H9 (cell line): ENCODE data around the gene EXOC6. TPM values are rescaled to one million over a fixed set of nuclear protein-coding genes. Genes with fewer than 3 reads are reported as not detected.

Source experiments
- DNase-seq: peaks from one replicate; pipeline ENCODE4 v3.0.0-alpha.2; 2017
- H2AFZ ChIP-seq: one replicate; pipeline ENCODE4 v1.6.1; 2013; ENCODE audit warnings: mild to moderate bottlenecking, low read length, control low read depth, moderate library complexity
- H2AK5ac ChIP-seq: 2 replicates; pipeline ENCODE4 v1.6.1; 2013; ENCODE audit warnings: low read length, control low read depth, mixed read lengths; ENCODE audit not compliant: insufficient read length
- H2BK120ac ChIP-seq: one replicate; pipeline ENCODE4 v1.6.1; 2013; ENCODE audit warnings: low read depth, mild to moderate bottlenecking, low read length, control low read depth, inconsistent platforms; ENCODE audit not compliant: poor library complexity, severe bottlenecking
- H2BK12ac ChIP-seq: 2 replicates; pipeline ENCODE4 v1.6.1; 2013; ENCODE audit warnings: low read length, control low read depth, mixed read lengths, low read depth; ENCODE audit not compliant: insufficient read length
- H2BK15ac ChIP-seq: 2 replicates; pipeline ENCODE4 v1.6.1; 2013; ENCODE audit warnings: low read depth, low read length, control low read depth
- H2BK20ac ChIP-seq: one replicate; pipeline ENCODE4 v1.6.1; 2013; ENCODE audit warnings: low read depth, mild to moderate bottlenecking, low read length, control low read depth, inconsistent platforms; ENCODE audit not compliant: poor library complexity, severe bottlenecking
- H2BK5ac ChIP-seq: 2 replicates; pipeline ENCODE4 v1.6.1; 2013; ENCODE audit warnings: low read length, control low read depth, mixed read lengths; ENCODE audit not compliant: insufficient read length
- H3K14ac ChIP-seq: 2 replicates; pipeline ENCODE4 v1.6.1; 2013; ENCODE audit warnings: low read length, control low read depth; ENCODE audit not compliant: insufficient read depth
- H3K18ac ChIP-seq: 2 replicates; pipeline ENCODE4 v1.6.1; 2013; ENCODE audit warnings: low read depth, mild to moderate bottlenecking, mixed read lengths, low read length, control low read depth; ENCODE audit not compliant: insufficient read length
- H3K23ac ChIP-seq: 2 replicates; pipeline ENCODE4 v1.6.1; 2013; ENCODE audit warnings: low read length, control low read depth, mixed read lengths, low read depth; ENCODE audit not compliant: insufficient read length
- H3K23me2 ChIP-seq: 2 replicates; pipeline ENCODE4 v1.6.1; 2013; ENCODE audit warnings: low read depth, mild to moderate bottlenecking, mixed read lengths, low read length, control low read depth; ENCODE audit not compliant: insufficient read length, poor library complexity, severe bottlenecking
- H3K27ac ChIP-seq: 2 replicates; pipeline ENCODE4 v1.5.1; 2013; ENCODE audit warnings: low read length, control low read depth, mixed read lengths, low read depth; ENCODE audit not compliant: insufficient read length
- H3K27me3 ChIP-seq: 2 replicates; pipeline ENCODE4 v1.6.1; 2013; ENCODE audit warnings: low read length, control low read depth, inconsistent platforms; ENCODE audit not compliant: insufficient read depth
- H3K4ac ChIP-seq: 2 replicates; pipeline ENCODE4 v1.6.1; 2013; ENCODE audit warnings: low read depth, mild to moderate bottlenecking, control low read depth, inconsistent platforms, low read length, moderate library complexity
- H3K4me1 ChIP-seq: 2 replicates; pipeline ENCODE4 v1.6.1; 2013; ENCODE audit warnings: low read length, control low read depth, inconsistent platforms; ENCODE audit not compliant: insufficient read depth
- H3K4me2 ChIP-seq: 2 replicates; pipeline ENCODE4 v1.6.1; 2013; ENCODE audit warnings: low read length, control low read depth, mixed read lengths; ENCODE audit not compliant: insufficient read length, insufficient read depth
- H3K56ac ChIP-seq: 2 replicates; pipeline ENCODE4 v1.6.1; 2013; ENCODE audit warnings: low read depth, mild to moderate bottlenecking, mixed read lengths, low read length, control low read depth; ENCODE audit not compliant: insufficient read length
- H3K79me1 ChIP-seq: 2 replicates; pipeline ENCODE4 v1.6.1; 2013; ENCODE audit warnings: low read depth, mild to moderate bottlenecking, moderate library complexity, low read length, control low read depth, inconsistent platforms; ENCODE audit not compliant: insufficient read depth, poor library complexity, severe bottlenecking
- H3K79me2 ChIP-seq: 2 replicates; pipeline ENCODE4 v1.6.1; 2013; ENCODE audit warnings: low read length, control low read depth, inconsistent platforms; ENCODE audit not compliant: insufficient read depth
- H3K9ac ChIP-seq: 2 replicates; pipeline ENCODE4 v1.6.1; 2013; ENCODE audit warnings: low read length, control low read depth, mixed read lengths; ENCODE audit not compliant: insufficient read length; ENCODE audit errors: extremely low read depth
- H3K9me3 ChIP-seq: one replicate; pipeline ENCODE4 v1.6.1; 2013; ENCODE audit warnings: low read depth, low read length, inconsistent platforms; ENCODE audit not compliant: control insufficient read depth
- H3T11ph ChIP-seq: one replicate; pipeline ENCODE4 v1.6.1; 2013; ENCODE audit warnings: mild to moderate bottlenecking, low read length, control low read depth, inconsistent platforms
- H4K20me1 ChIP-seq: one replicate; pipeline ENCODE4 v1.6.1; 2013; ENCODE audit not compliant: control insufficient read depth, insufficient read length, insufficient read depth
- H4K5ac ChIP-seq: 2 replicates; pipeline ENCODE4 v1.6.1; 2013; ENCODE audit warnings: low read depth, mild to moderate bottlenecking, mixed read lengths, low read length, control low read depth; ENCODE audit not compliant: insufficient read length
- H4K8ac ChIP-seq: replicated peaks from 2 replicates; pipeline ENCODE4 v1.6.1; 2013; ENCODE audit warnings: low read length, control low read depth, mixed read lengths, low read depth; ENCODE audit not compliant: insufficient read length
- H4K91ac ChIP-seq: 2 replicates; pipeline ENCODE4 v1.6.1; 2013; ENCODE audit warnings: low read depth, mild to moderate bottlenecking, moderate library complexity, mixed read lengths, low read length, control low read depth; ENCODE audit not compliant: insufficient read length
- H3K27ac Mint-ChIP-seq, 3 experiments: 2 replicates in 2 of 3; 3 replicates in 1 of 3; pipeline ENCODE4 v1.8.0; 2020 to 2021; ENCODE audit warnings: mixed read lengths in 3 of 3, mild to moderate bottlenecking in 1 of 3, moderate library complexity in 1 of 3
- H3K27me3 Mint-ChIP-seq: 2 replicates; pipeline ENCODE4 v1.8.0; 2021; ENCODE audit warnings: low read depth, mild to moderate bottlenecking, moderate library complexity, mixed read lengths
- H3K36me3 Mint-ChIP-seq, 3 experiments: 2 replicates in 2 of 3; 3 replicates in 1 of 3; pipeline ENCODE4 v1.8.0; 2020 to 2021; ENCODE audit warnings: low read depth in 3 of 3, mixed read lengths in 3 of 3; ENCODE audit not compliant: insufficient read depth in 1 of 3
- H3K4me1 Mint-ChIP-seq, 2 experiments: 2 replicates each; pipeline ENCODE4 v1.8.0; 2020; ENCODE audit warnings: mixed read lengths in 2 of 2
- H3K4me3 Mint-ChIP-seq, 2 experiments: 2 replicates in 1 of 2; 3 replicates in 1 of 2; pipeline ENCODE4 v1.8.0; 2020 to 2021; ENCODE audit warnings: mild to moderate bottlenecking in 2 of 2, mixed read lengths in 2 of 2, moderate library complexity in 1 of 2
- H3K9me3 Mint-ChIP-seq, 2 experiments: 2 replicates in 1 of 2; 3 replicates in 1 of 2; pipeline ENCODE4 v1.8.0; 2020; ENCODE audit warnings: mild to moderate bottlenecking in 2 of 2, mixed read lengths in 2 of 2, moderate library complexity in 1 of 2
- WGBS: extraction: QIAGEN DNeasy Blood & Tissue Kit; methylation state at CpG from one replicate; pipeline ENCODE4 v1.1.7; 2013; ENCODE audit warnings: missing lambda C conversion rate, low lambda C conversion rate, mixed read lengths; ENCODE audit not compliant: insufficient read length; ENCODE audit errors: extremely low coverage; 5-methylcytosine and 5-hydroxymethylcytosine counted together
- total RNA-seq: library from RNA; stranded (reverse); gene quantifications from 2 replicates; pipeline ENCODE4 v1.2.1, GENCODE V29; 2021
- TF ChIP-seq, protein P1 (sequence below): fragments of 200-600 bp; sonication (generic); conservative IDR thresholded peaks from 3 replicates; pipeline ENCODE4 v1.8.0; 2021; ENCODE audit warnings: antibody characterized with exemption, mild to moderate bottlenecking

The EXOC6 gene
- total RNA-seq, 1 experiment from 2014 or later, result 9.0 TPM

DNA sequence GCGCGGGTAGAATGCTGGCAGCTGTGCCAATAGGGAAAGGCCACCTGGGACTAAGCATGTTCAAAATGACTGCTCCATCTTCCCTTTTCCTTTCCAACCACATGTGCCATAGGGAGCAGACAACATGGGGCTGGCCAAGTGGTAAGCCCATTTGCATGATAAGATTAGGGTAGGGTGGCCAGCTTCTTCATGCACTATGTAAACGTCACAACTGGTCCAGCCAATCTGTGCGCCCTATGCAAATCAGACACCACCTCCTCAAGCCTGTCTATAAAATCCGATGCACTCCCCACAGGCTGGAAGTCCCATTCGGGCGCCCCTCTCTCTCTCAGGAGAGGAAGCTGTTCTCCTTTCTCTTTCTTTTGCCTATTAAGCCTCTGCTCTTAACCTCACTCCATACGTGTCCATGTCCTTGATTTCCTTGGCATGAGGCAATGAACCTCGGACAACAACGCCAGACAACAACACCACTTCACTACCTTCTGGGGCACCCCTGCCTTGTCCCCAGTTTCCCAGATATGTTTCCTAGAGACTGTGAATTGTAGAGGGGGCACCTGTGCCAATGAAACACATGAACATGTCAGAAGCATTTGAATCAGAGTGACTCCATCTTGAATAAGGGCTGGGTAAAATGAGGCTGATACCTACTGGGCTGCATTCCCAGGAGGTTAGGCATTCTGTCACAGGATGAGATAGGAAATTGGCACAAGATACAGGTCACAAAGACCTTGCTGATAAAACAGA is 19.1 kb upstream of the EXOC6 start:
- Histone ChIP-seq H3K23me2 (no peaks in the 10 kb centered on the region), H2BK12ac (no peak overlapping the region), H2BK5ac (no peak overlapping the region), H3K14ac (no peak overlapping the region), H4K8ac (no peak overlapping the region), H3K79me1 (no peaks in the 10 kb centered on the region), H3T11ph (no peak overlapping the region), H3K4me1 (no peaks in the 10 kb centered on the region; the same call in 1 of the 2 replicates), H3K27me3 (no peaks in the 10 kb centered on the region), H2BK20ac (no peak overlapping the region), H3K9ac (no peak overlapping the region), H4K5ac (no peak overlapping the region), H3K9me3 (no peaks in the 10 kb centered on the region), H3K18ac (no peak overlapping the region), H3K23ac (no peak overlapping the region), H3K79me2 (no peaks in the 10 kb centered on the region), H2AK5ac (no peak overlapping the region), H2BK120ac (no peak overlapping the region), H2BK15ac (no peak overlapping the region), H3K56ac (no peak overlapping the region), H4K91ac (no peak overlapping the region), H3K4ac (no peak overlapping the region), H3K4me2 (no peak overlapping the region), H3K27ac (no peak overlapping the region), H2AFZ (peak overlapping the region; percentile 32), H4K20me1 (no peaks in the 10 kb centered on the region)
- no CpG with 5 or more reads among the region's 10 CpGs for WGBS
- H3K4me3 Mint-ChIP-seq, result no peak overlapping the region
- DNase-seq, result no peak
- H3K27me3 Mint-ChIP-seq, result no peaks in the 10 kb centered on the region
- H3K4me1 Mint-ChIP-seq, result peaks cover 0 to 6% of the 10 kb centered on the region in 2 experiments; a peak in 2 of 4 replicates
- TF ChIP-seq, protein P1, sequence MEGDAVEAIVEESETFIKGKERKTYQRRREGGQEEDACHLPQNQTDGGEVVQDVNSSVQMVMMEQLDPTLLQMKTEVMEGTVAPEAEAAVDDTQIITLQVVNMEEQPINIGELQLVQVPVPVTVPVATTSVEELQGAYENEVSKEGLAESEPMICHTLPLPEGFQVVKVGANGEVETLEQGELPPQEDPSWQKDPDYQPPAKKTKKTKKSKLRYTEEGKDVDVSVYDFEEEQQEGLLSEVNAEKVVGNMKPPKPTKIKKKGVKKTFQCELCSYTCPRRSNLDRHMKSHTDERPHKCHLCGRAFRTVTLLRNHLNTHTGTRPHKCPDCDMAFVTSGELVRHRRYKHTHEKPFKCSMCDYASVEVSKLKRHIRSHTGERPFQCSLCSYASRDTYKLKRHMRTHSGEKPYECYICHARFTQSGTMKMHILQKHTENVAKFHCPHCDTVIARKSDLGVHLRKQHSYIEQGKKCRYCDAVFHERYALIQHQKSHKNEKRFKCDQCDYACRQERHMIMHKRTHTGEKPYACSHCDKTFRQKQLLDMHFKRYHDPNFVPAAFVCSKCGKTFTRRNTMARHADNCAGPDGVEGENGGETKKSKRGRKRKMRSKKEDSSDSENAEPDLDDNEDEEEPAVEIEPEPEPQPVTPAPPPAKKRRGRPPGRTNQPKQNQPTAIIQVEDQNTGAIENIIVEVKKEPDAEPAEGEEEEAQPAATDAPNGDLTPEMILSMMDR, result no peak
- no peak overlapping the region for H3K27ac Mint-ChIP-seq
- H3K9me3 Mint-ChIP-seq, result no peaks in the 10 kb centered on the region
- H3K36me3 Mint-ChIP-seq, result no peaks in the 10 kb centered on the region
